Endothelial cell (in vitro differentiated cells): ENCODE measurements around the gene STRA6. TPM values are rescaled to one million over a fixed set of nuclear protein-coding genes. Genes with fewer than 3 reads are reported as not detected.
A peak's percentile ranks its signal among the peaks of the same experiment; 100 is the strongest.

Source experiments
- DNase-seq: peaks from one replicate; pipeline ENCODE4 v3.0.0; 2021; ENCODE audit warnings: low spot score
- H3K27ac Mint-ChIP-seq: one replicate; pipeline ENCODE4 v1.8.0; 2021; ENCODE audit warnings: mixed read lengths, inconsistent platforms; ENCODE audit not compliant: unreplicated experiment
- H3K27me3 Mint-ChIP-seq: one replicate; pipeline ENCODE4 v1.8.0; 2021; ENCODE audit warnings: mild to moderate bottlenecking, moderate library complexity, mixed read lengths, inconsistent platforms; ENCODE audit not compliant: unreplicated experiment
- H3K36me3 Mint-ChIP-seq: one replicate; pipeline ENCODE4 v1.8.0; 2021; ENCODE audit warnings: mild to moderate bottlenecking, low read depth, mixed read lengths, inconsistent platforms; ENCODE audit not compliant: unreplicated experiment
- H3K4me1 Mint-ChIP-seq: one replicate; pipeline ENCODE4 v1.8.0; 2021; ENCODE audit warnings: mild to moderate bottlenecking, mixed read lengths, inconsistent platforms; ENCODE audit not compliant: unreplicated experiment
- H3K4me3 Mint-ChIP-seq: one replicate; pipeline ENCODE4 v1.8.0; 2021; ENCODE audit warnings: mild to moderate bottlenecking, mixed read lengths, inconsistent platforms; ENCODE audit not compliant: unreplicated experiment
- H3K9me3 Mint-ChIP-seq: one replicate; pipeline ENCODE4 v1.8.0; 2021; ENCODE audit warnings: mixed read lengths, inconsistent platforms; ENCODE audit not compliant: unreplicated experiment
- total RNA-seq: library from RNA; stranded (reverse); fragmentation: NEBNext Ultra II Directional; extraction: Animal tissue kit (Norgen Biotek cat#: 25700); gene quantifications from one replicate; pipeline ENCODE4 v1.2.1, GENCODE V29; 2021; ENCODE audit not compliant: unreplicated experiment
- TF ChIP-seq, protein P1 (sequence below): fragments of 200-600 bp; sonication (generic); IDR thresholded peaks from one replicate; pipeline ENCODE4 v1.5.0; 2021; ENCODE audit warnings: antibody characterized with exemption; ENCODE audit not compliant: unreplicated experiment

The STRA6 gene
- total RNA-seq, 1 donor from 2014 or later: 9.2 TPM

DNA sequence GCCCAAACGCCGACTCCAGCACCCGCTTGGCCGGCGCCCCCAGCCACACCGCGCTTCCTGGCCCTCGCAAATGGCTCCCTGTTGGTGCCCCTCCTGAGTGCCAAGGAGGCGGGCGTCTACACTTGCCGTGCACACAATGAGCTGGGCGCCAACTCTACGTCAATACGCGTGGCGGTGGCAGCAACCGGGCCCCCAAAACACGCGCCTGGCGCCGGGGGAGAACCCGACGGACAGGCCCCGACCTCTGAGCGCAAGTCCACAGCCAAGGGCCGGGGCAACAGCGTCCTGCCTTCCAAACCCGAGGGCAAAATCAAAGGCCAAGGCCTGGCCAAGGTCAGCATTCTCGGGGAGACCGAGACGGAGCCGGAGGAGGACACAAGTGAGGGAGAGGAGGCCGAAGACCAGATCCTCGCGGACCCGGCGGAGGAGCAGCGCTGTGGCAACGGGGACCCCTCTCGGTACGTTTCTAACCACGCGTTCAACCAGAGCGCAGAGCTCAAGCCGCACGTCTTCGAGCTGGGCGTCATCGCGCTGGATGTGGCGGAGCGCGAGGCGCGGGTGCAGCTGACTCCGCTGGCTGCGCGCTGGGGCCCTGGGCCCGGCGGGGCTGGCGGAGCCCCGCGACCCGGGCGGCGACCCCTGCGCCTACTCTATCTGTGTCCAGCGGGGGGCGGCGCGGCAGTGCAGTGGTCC lies 68.7 kb downstream of the STRA6 start:
- Mint-ChIP-seq H3K27me3 (peaks cover 41% of the 10 kb centered on the region), H3K36me3 (peaks cover 6% of the 10 kb centered on the region), H3K9me3 (no peaks in the 10 kb centered on the region), H3K27ac (no peak overlapping the region), H3K4me1 (peaks cover 47% of the 10 kb centered on the region), H3K4me3 (no peak overlapping the region)
- no peak for DNase-seq
- TF ChIP-seq, protein P1, sequence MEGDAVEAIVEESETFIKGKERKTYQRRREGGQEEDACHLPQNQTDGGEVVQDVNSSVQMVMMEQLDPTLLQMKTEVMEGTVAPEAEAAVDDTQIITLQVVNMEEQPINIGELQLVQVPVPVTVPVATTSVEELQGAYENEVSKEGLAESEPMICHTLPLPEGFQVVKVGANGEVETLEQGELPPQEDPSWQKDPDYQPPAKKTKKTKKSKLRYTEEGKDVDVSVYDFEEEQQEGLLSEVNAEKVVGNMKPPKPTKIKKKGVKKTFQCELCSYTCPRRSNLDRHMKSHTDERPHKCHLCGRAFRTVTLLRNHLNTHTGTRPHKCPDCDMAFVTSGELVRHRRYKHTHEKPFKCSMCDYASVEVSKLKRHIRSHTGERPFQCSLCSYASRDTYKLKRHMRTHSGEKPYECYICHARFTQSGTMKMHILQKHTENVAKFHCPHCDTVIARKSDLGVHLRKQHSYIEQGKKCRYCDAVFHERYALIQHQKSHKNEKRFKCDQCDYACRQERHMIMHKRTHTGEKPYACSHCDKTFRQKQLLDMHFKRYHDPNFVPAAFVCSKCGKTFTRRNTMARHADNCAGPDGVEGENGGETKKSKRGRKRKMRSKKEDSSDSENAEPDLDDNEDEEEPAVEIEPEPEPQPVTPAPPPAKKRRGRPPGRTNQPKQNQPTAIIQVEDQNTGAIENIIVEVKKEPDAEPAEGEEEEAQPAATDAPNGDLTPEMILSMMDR: peak; percentile 39

DNA sequence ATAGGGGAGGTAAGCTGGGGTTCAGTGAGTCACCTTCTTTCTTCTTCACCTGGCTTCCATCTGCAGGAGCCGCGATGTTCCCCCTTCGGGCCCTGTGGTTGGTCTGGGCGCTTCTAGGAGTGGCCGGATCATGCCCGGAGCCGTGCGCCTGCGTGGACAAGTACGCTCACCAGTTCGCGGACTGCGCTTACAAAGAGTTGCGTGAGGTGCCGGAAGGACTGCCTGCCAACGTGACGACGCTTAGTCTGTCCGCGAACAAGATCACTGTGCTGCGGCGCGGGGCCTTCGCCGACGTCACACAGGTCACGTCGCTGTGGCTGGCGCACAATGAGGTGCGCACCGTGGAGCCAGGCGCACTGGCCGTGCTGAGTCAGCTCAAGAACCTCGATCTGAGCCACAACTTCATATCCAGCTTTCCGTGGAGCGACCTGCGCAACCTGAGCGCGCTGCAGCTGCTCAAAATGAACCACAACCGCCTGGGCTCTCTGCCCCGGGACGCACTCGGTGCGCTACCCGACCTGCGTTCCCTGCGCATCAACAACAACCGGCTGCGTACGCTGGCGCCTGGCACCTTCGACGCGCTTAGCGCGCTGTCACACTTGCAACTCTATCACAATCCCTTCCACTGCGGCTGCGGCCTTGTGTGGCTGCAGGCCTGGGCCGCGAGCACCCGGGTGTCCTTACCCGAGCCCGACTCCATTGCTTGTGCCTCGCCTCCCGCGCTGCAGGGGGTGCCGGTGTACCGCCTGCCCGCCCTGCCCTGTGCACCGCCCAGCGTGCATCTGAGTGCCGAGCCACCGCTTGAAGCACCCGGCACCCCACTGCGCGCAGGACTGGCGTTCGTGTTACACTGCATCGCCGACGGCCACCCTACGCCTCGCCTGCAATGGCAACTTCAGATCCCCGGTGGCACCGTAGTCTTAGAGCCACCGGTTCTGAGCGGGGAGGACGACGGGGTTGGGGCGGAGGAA lies 69.6 kb downstream of the STRA6 start:
- TF ChIP-seq, protein P1: no peak
- no peak for DNase-seq
- Mint-ChIP-seq H3K36me3 (peaks cover 6% of the 10 kb centered on the region), H3K4me3 (no peak overlapping the region), H3K4me1 (peaks cover 42% of the 10 kb centered on the region), H3K9me3 (no peaks in the 10 kb centered on the region), H3K27me3 (peaks cover 45% of the 10 kb centered on the region), H3K27ac (no peak overlapping the region)

DNA sequence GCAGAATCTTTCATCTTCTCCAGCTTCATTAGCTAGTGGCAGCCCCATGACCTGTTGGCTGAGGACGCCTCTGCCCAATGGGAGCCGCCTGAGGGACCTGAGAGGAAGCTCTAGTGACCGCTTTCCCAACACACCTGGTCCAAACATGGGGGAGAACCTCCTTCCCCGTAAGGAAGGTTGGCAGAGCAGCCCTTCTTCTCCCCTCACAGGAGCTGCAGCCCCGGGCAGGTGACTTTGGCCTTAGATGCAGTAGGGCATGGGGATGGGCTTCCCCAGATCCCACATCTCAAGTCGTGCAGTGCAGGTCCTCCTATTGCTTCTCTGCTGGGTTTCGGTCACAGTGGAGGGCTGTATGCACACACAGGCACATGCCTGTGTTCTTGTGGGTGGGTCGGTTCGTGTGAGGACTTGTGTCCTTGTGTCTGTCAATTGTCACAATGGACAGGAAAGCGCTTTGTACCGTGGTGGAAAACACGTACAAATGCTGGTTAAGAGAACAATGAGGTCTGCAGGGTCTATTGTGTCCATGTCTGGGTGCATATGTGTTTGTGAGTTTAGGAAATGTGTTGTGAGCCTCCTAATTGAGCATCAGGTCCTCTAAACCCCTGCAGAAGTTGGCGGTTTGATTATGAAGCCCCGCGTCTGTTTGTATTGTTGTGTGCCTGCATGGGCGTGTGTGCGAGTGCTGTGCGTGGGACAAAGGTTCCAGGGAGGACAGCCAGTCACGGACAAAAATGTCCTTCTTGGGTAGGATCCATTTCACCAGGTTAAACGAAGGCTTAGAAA lies 70.8 kb downstream of the STRA6 start:
- peaks cover 33% of the 10 kb centered on the region for H3K4me1 Mint-ChIP-seq
- TF ChIP-seq, protein P1: no peak
- H3K4me3 Mint-ChIP-seq: peak overlapping the region; percentile 53

DNA sequence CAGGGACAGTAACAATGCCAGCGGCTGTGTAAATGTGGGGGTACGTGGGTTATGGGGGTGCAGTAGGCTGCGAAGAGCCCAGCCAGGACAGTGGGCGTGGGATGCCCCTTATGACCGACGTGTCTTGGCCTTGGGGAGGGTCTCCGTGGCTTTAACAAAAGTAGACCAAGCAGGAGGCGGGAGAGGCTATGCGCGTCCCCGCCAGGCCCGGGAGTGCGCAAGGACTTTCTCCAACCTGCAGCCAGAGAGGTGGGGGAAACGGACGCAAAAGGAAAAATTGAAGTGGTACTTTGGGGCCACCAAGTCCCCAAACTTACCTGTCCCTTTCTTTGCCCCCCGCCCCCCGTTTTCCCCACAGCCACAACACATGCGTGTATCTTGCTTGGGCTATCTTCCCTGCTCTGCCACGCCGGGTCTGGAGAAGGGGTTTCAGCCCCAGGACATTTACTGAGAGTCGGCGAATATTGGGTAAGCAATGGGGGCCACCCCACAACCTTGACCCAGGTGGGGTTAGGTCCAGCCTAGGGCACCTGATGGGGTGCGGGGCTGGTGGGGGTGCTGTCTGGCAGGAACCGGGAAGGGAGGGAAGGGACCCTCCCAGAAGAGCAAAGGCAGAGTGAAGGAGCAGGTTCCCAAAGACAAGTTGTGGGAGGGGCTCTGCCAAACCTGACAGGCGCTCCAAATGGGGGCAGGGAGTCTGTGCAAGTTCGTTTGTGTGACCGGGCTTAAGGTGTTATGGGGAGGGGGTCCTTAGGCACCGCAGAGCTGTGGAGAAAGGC lies 71.5 kb downstream of the STRA6 start:
- H3K36me3 Mint-ChIP-seq: peaks cover 6% of the 10 kb centered on the region
- TF ChIP-seq, protein P1: no peak
- DNase-seq: no peak
- peak overlapping the region; percentile 9 for H3K4me3 Mint-ChIP-seq
- H3K27me3 Mint-ChIP-seq: peaks cover 52% of the 10 kb centered on the region
- no peak overlapping the region for H3K27ac Mint-ChIP-seq
- H3K9me3 Mint-ChIP-seq: no peaks in the 10 kb centered on the region
- H3K4me1 Mint-ChIP-seq: peaks cover 32% of the 10 kb centered on the region

More for the DNA sequence above, 70.8 kb downstream of the STRA6 start:
- H3K36me3 Mint-ChIP-seq: peaks cover 6% of the 10 kb centered on the region
- H3K27me3 Mint-ChIP-seq: peaks cover 47% of the 10 kb centered on the region
- H3K9me3 Mint-ChIP-seq: no peaks in the 10 kb centered on the region
- H3K27ac Mint-ChIP-seq: no peak overlapping the region
- no peak for DNase-seq
